ENCODE data around the gene EFNA1. TPM values are rescaled to one million over a fixed set of nuclear protein-coding genes. Genes with fewer than 3 reads are reported as not detected.

The EFNA1 gene
- total and polyA plus RNA-seq, 2 of the 8 experiments (the other 6 are each of a cell fraction or from before 2014, with no cell fraction given) = 4.9 to 14.6 TPM

DNA sequence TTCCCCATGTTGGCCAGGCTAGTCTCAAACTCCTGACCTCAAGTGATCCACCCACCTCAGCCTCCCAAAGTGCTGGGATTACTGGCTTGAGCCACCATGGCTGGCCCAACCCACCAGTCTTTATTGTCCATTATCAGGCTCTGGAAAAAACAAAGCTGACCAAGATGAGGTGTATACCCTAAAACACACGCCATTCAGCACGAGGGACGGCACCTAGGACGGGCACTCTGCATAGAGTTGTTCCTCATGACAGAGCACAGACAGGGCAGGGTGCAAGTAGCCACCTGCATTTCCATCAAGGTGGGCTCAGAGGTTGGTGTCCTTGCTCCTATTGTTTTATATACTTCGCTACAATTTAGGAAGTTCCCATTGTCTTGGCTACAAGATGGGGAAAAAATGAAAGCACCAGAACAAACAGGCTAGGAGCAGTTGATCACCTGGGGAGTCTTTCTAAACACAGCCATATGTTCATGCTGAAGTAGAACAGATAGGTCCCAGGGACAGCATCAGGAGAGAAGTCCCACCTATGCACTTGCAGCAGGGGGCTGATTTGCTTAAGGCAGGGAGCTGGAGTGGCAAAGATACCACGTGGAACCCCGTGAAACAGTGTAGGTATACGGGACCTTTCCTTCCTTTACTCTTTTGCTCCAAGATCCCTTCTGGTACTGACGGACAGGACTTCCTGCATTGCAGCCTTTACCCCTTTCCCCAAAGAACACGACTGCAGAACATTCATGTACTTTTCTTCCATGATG, 41.0 kb downstream of the EFNA1 start:
- no peaks in the 10 kb centered on the region for H3K79me1 ChIP-seq (ENCODE audit: low read depth, low read length)
- no peak overlapping the region for H2BK5ac ChIP-seq (ENCODE audit: low read depth, low read length)
- no peak for TF ChIP-seq CTBP2 (IDR thresholded peaks at IDR 0.05; ENCODE audit: borderline replicate concordance, insufficient read depth, insufficient read length, low read length)
- TF ChIP-seq BACH1 (IDR thresholded peaks at IDR 0.05; ENCODE audit: low read length) = no peak
- no peak for TF ChIP-seq SRF (IDR thresholded peaks at IDR 0.05; ENCODE audit: low read depth, low read length)
- TF ChIP-seq SP1 (IDR thresholded peaks at IDR 0.05; ENCODE audit: low read depth, low read length) = no peak
- TF ChIP-seq GABPA (IDR thresholded peaks at IDR 0.05; ENCODE audit: borderline replicate concordance, insufficient read depth, low read length) = no peak
- TF ChIP-seq CHD2 (IDR thresholded peaks at IDR 0.05; ENCODE audit: low read length) = no peak
- TF ChIP-seq NRF1 (IDR thresholded peaks at IDR 0.05; ENCODE audit: low read depth, low read length) = no peak
- no peak for TF ChIP-seq HDAC6 (IDR thresholded peaks at IDR 0.05; ENCODE audit: low read depth, low read length)
- TF ChIP-seq SP2 (IDR thresholded peaks at IDR 0.05; ENCODE audit: low read length) = no peak
- TF ChIP-seq PHF8 (conservative IDR thresholded peaks at IDR 0.05; ENCODE audit: low read depth, low read length) = no peak
- peaks cover 11% of the 10 kb centered on the region for H3K23me2 ChIP-seq (ENCODE audit: low read depth, low read length)
- H2BK20ac ChIP-seq (ENCODE audit: low read length) = no peak overlapping the region
- no peak overlapping the region for H3K4ac ChIP-seq (replicated peaks; ENCODE audit: insufficient read length, low read depth, low read length)
- no peak overlapping the region for H3K14ac ChIP-seq (ENCODE audit: insufficient read length)
- no peak overlapping the region for H4K91ac ChIP-seq (replicated peaks; ENCODE audit: insufficient read length, low read length)
- no peak overlapping the region for H3K18ac ChIP-seq (ENCODE audit: extremely low read depth, low read length)
- H3K4me1 ChIP-seq (replicated peaks in 1 of 4; ENCODE audit: control insufficient read depth in 3 of 4, insufficient read depth in 4 of 4, low read length in 3 of 4) = peaks cover 5 to 22% (median 13%) of the 10 kb centered on the region in 4 experiments
- no peak overlapping the region for H2BK120ac ChIP-seq (replicated peaks; ENCODE audit: low read depth, low read length)
- no peak for FAIRE-seq
- ChIA-PET POLR2A (ENCODE audit: partially characterized antibody) (interaction anchor here (0.6 to 20.5 kb wide), 11 partner anchors 17 to 154 kb away, joined by 3 to 512 read pairs (median 7); partner anchors contain the start of genes MTX1 and THBS3), CTCF (ENCODE audit: partially characterized antibody) (interaction anchor here (0.6 to 12.4 kb wide), 32 partner anchors 9 to 224 kb away, joined by 3 to 215 read pairs (median 4); partner anchors contain the start of genes DPM3, EFNA1, EFNA4 and FLAD1)
- H3K36me3 ChIP-seq (ENCODE audit: control insufficient read depth in 2 of 4, insufficient read depth in 4 of 4, low read length in 3 of 4) = peaks cover 0 to 10% (median 7%) of the 10 kb centered on the region in 4 experiments; a peak in 4 of 8 replicates
- no peak overlapping the region for H2BK15ac ChIP-seq (ENCODE audit: low read length)
- no peak overlapping the region; a peak in 1 of 4 replicates for H3K4me2 ChIP-seq (ENCODE audit: insufficient read depth in 1 of 2, low read depth in 2 of 2, low read length in 2 of 2)
- DNase-seq (ENCODE audit: low read depth in 1 of 2, low spot score in 2 of 2) = no peak
- H3K4me3 ChIP-seq (ENCODE audit: extremely low read depth in 1 of 4, insufficient read depth in 2 of 4, low read depth in 3 of 4, low read length in 4 of 4) = no peak overlapping the region
- H2AFZ ChIP-seq (ENCODE audit: low read length) = no peak overlapping the region
- H2BK12ac ChIP-seq (ENCODE audit: low read depth, low read length) = no peak overlapping the region
- no peak overlapping the region for H3K56ac ChIP-seq (replicated peaks; ENCODE audit: insufficient read length, low read depth, low read length)
- peaks cover 0 to 12% of the 10 kb centered on the region in 2 experiments; a peak in 2 of 4 replicates for H3K79me2 ChIP-seq (ENCODE audit: control insufficient read depth in 1 of 2, insufficient read depth in 2 of 2, low read length in 2 of 2)
- H4K5ac ChIP-seq (ENCODE audit: insufficient read length, low read depth, low read length) = no peak overlapping the region
- no peaks in the 10 kb centered on the region for H3K9me3 ChIP-seq (ENCODE audit: insufficient read depth in 2 of 2, low read depth in 1 of 2, low read length in 1 of 2)
- 88% methylated on average over 10 of the region's 10 CpGs; no CpG with 5 or more reads in 1 of the 2 experiments for WGBS, 2 experiments (ENCODE audit: extremely low coverage in 1 of 2, insufficient coverage in 1 of 2, insufficient read length in 1 of 2, insufficient replicate concordance in 2 of 2, low coverage in 1 of 2, low lambda C conversion rate in 2 of 2, missing lambda C conversion rate in 1 of 2)
- no peak overlapping the region for H2AK5ac ChIP-seq (ENCODE audit: low read depth, low read length)
- H3K27ac ChIP-seq (ENCODE audit: low read depth, low read length) = no peak overlapping the region
- H4K20me1 ChIP-seq (replicated peaks in 1 of 2; ENCODE audit: control insufficient read depth in 1 of 2, insufficient read depth in 2 of 2, low read length in 2 of 2) = no peaks in the 10 kb centered on the region
- H3K23ac ChIP-seq (ENCODE audit: insufficient read length) = no peak overlapping the region
- no peaks in the 10 kb centered on the region for H3K27me3 ChIP-seq (replicated peaks in 1 of 4; ENCODE audit: control insufficient read depth in 3 of 4, extremely low read depth in 1 of 4, insufficient read depth in 3 of 4, low read length in 3 of 4)
- H4K8ac ChIP-seq (ENCODE audit: extremely low read depth, insufficient read depth, low read length) = no peak overlapping the region
- H3K9ac ChIP-seq (replicated peaks in 1 of 4; ENCODE audit: extremely low read depth in 1 of 4, low read depth in 3 of 4, low read length in 3 of 4) = no peak overlapping the region

Measured in H1 (cell line).